Kidney capillary endothelial cell (primary cell): Measurements from ENCODE around the gene RSPH10B.
A peak's percentile ranks its signal among the peaks of the same experiment; 100 is the strongest.
"Not testable (repeated sequence)": the region's sequence is repeated elsewhere in the genome, so short reads cannot be mapped to it uniquely, and the experiment has no call there.

Experiments used
- DNase-seq: peaks from one replicate; pipeline ENCODE4 v3.0.0-alpha.2; 2018; ENCODE audit warnings: low spot score

The RSPH10B gene

GRCh38 chr7:5926263-5926870 lies 44.1 kb downstream of the RSPH10B start:
- not testable (repeated sequence) for DNase-seq

- DNase-seq, result not testable (repeated sequence)
Measured at GRCh38 chr7:5924630-5925029, 45.9 kb downstream of the RSPH10B start.

GRCh38 chr7:5924180-5924579 lies 46.3 kb downstream of the RSPH10B start:
- not testable (repeated sequence) for DNase-seq

GRCh38 chr7:5916529-5916928 lies 54.0 kb downstream of the RSPH10B start:
- not testable (repeated sequence) for DNase-seq

GRCh38 chr7:5908835-5909234 lies 61.7 kb downstream of the RSPH10B start:
- DNase-seq, result not testable (repeated sequence)

GRCh38 chr7:5904726-5905125 lies 65.8 kb downstream of the RSPH10B start:
- DNase-seq, result not testable (repeated sequence)

GRCh38 chr7:5903002-5903401 lies 67.5 kb downstream of the RSPH10B start:
- DNase-seq, result not testable (repeated sequence)

- DNase-seq, result peak; percentile 4
Measured at GRCh38 chr7:5898480-5899224, 71.8 kb downstream of the RSPH10B start, which contains the start of gene CCZ1. Gene CCZ1 (plus strand): TSS chr7:5898733. CDS start chr7:5898800, 67 bp downstream.

GRCh38 chr7:5897369-5897919 lies 73.0 kb downstream of the RSPH10B start:
- not testable (repeated sequence) for DNase-seq

GRCh38 chr7:5892498-5892897 lies 78.0 kb downstream of the RSPH10B start:
- DNase-seq, result no peak

GRCh38 chr7:5890244-5890643 lies 80.2 kb downstream of the RSPH10B start:
- DNase-seq, result not testable (repeated sequence)

- DNase-seq, result not testable (repeated sequence)
Measured at GRCh38 chr7:5888021-5888420, 82.5 kb downstream of the RSPH10B start.

GRCh38 chr7:5884431-5884830 lies 86.1 kb downstream of the RSPH10B start:
- not testable (repeated sequence) for DNase-seq

- not testable (repeated sequence) for DNase-seq
Measured at GRCh38 chr7:5880106-5880505, 90.4 kb downstream of the RSPH10B start.

- not testable (repeated sequence) for DNase-seq
Measured at GRCh38 chr7:5879591-5879990, 90.9 kb downstream of the RSPH10B start.
